NCI-H2196 treated with DMSO at 0.1 percent for 48 hours (cell line): Measurements from ENCODE around the gene AMMECR1.
"Not testable (repeated sequence)": the region's sequence is repeated elsewhere in the genome, so short reads cannot be mapped to it uniquely, and the experiment has no call there.

Experiments
- DNase-seq: peaks from one replicate; lab custom pipeline; 2025; ENCODE audit not compliant: unreplicated experiment; lab: John Stamatoyannopoulos, UW

AMMECR1 gene

DNA sequence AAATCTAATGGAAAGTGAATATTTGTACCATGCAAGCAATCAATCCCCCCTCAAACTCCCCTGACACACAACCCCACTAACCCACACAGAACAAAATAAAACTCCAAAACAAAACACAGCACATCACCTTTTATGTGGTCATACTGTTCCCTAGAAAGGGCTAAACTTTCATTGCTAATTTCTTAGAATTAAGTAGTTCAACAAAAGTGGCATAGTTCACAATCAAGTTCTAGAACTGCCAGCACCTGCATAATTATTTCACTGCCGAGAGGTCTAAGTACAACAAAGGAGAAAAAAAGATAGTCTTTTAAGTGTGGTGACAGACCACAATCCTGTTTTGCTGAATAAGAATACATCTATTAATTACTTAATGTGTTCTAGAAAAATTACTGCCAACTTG, 58.8 kb downstream of the AMMECR1 start:
- DNase-seq = no peak

GRCh38 chrX:110258552-110258951, 59.3 kb downstream of the AMMECR1 start:
- DNase-seq = no peak

DNA sequence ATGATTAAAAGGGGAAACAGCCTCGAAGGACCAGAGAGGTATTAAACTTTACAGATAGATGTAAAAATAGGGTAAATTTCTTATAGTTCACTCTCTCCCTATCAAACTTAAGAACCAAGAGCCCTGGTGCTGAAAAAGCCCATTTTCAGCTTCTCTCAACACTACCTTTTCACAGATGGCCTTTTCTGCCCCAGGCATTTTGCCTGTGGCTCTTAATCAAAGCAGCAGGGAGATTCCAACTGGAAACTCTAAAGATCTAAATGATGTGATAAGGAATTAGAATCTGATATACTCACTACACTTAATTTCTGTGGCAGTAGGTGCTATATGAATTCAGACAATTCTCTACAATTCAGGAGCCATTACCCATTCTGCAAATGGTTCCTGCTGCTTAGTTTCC, 60.0 kb downstream of the AMMECR1 start:
- no peak for DNase-seq

- DNase-seq = no peak
These were observed 65.2 kb downstream of the AMMECR1 start for GRCh38 chrX:110252711-110253110.

GRCh38 chrX:110251961-110252360, 65.9 kb downstream of the AMMECR1 start:
- no peak for DNase-seq

DNA sequence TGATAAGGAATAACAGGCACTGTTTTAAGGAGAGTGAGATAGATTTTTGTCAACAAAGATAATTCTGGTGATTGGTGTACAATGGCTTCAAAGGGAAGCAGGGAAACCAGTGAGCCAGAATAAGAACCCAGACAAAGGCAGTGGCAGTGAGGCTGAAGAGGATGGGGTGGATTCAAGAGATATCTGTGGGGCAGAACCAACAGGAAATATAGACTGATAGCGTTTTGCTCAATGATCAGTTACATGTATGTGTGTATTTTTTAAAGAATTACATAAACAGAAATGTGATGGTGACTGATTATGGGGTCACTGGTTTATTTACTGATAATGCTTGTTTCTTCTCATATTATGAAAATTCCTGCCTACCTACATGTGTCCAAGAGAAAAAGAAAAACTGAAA, 66.4 kb downstream of the AMMECR1 start:
- no peak for DNase-seq

GRCh38 chrX:110250847-110251246, 67.0 kb downstream of the AMMECR1 start:
- DNase-seq = no peak

GRCh38 chrX:110248578-110248977, 69.3 kb downstream of the AMMECR1 start:
- no peak for DNase-seq

DNA sequence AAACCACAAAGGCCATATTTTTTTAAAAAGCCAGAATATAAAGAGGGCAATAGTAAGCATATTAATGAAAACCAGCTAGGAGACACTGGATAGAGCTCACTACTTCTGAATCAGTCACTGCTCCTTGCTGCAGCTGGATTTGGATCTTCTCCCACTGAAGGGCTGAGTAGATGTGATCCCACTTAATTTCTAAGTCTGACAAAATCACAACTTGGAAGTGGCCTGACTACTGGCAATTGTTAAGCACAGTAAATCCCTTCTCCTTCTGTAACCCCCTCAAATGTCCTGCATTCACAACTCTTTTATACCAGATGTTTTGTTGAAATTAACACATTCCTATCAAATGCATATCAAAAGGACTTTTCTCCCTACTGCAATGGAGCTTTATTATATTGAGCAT, 72.9 kb downstream of the AMMECR1 start:
- no peak for DNase-seq

DNA sequence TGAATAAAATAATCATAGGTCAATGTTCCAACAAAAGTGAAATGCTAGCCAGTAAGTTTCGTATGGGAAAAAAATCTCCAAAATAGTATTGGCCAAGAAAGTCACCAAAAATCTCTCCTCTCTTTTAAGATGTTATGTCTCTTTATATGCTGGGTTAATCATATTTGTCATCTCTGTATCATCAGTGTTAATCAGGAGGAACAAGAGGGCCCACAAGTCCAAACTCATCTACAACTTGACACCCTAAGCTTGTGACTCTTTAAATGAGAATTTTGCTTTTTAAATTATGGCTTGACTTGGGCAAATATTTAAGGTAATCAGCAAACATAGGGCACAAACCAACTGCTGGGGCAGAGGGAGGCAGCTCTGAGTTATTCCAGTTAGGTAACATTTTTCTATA, 75.5 kb downstream of the AMMECR1 start:
- DNase-seq = no peak

GRCh38 chrX:110241816-110242215, 76.1 kb downstream of the AMMECR1 start:
- DNase-seq = no peak

DNA sequence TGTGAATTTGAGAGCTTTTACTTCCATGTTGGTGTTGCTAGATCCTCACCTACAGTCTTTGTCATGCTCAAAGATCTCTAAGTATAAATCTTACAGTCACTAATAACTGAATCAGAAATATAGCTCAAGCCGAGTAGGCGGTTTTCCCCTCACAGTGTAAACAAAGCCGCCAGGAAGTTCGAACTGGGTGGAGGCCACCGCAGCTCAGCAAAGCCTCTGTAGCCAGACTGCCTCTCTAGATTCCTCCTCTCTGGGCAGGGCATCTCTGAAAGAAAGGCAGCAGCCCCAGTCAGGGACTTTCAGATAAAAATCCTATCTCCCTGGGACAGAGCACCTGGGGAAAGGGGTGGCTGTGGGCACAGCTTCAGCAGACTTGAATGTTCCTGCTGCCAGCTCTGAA, 79.6 kb downstream of the AMMECR1 start:
- DNase-seq = not testable (repeated sequence)

DNA sequence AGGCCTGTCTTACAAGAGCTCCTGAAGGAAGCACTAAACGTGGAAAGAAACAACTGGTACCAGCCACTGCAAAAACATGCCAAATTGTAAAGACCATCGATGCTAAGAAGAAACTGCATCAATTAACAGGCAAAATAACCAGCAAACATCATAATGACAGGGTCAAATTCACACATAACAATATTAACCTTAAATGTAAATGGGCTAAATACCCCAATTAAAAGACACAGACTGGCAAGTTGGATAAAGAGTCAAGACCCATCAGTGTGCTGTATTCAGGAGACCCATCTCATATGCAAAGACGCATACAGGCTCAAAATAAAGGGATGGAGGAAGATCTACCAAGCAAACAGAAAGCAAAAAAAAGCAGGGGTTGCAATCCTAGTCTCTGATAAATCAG, 86.4 kb downstream of the AMMECR1 start:
- not testable (repeated sequence) for DNase-seq

DNA sequence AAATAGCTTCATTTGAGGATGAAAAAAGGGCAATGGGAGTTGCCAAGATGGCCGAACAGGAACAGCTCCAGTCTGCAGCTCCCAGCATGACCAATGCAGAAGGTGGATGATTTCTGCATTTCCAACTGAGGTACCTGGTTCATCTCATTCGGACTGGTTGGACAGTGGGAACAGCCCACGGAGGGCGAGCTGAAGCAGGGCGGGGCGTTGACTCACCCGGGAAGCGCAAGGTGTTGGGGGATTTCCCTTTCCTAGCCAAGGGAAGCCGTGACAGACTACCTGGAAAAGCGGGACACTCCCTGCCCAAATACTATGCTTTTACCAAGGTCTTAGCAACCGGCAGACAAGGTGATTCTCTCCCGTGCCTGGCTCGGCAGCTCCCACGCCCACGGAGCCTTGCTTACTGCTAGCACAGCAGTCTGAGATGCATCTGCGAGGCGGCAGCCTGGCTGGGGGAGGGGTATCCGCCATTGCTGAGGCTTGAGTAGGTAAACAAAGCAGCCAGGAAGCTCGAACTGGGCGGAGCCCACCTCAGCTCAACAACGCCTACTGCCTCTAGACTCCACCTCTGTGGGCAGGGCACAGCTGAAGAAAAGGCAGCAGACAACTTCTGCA, 88.3 kb downstream of the AMMECR1 start:
- not testable (repeated sequence) for DNase-seq

GRCh38 chrX:110228453-110228852, 89.4 kb downstream of the AMMECR1 start:
- no peak for DNase-seq

GRCh38 chrX:110226931-110227330, 91.0 kb downstream of the AMMECR1 start:
- DNase-seq = no peak

DNA sequence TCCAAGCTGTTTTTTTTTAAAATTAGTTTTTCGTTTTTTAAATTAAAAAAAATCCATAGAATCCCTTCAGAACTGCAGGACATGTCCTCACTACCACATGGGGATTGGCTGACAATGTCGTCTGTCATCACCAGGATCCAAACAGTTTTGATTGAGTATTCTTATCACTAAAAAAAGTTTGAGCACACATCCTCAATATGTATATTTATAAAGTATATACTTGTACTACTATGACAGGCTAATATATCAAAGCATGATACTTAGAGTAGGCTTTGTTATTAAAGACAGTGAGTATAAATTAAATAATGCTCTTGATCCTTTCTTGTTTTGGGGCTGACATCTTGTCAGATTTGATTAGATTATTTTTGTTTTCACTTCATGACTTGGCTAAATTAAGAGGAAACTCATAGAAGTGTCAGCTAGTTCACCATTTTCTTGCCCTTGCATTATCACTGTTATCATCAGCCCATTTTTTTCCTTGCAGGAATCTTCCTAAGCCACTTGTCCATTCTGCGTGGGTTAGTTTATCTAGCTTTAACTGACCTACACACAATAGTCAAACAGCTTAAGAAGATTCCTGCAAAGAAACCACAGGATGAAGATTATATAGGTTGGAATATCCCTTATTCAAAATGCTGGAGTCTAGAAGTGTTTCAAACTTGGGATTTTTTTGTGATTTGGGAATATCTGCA, 92.8 kb downstream of the AMMECR1 start:
- DNase-seq = no peak

DNA sequence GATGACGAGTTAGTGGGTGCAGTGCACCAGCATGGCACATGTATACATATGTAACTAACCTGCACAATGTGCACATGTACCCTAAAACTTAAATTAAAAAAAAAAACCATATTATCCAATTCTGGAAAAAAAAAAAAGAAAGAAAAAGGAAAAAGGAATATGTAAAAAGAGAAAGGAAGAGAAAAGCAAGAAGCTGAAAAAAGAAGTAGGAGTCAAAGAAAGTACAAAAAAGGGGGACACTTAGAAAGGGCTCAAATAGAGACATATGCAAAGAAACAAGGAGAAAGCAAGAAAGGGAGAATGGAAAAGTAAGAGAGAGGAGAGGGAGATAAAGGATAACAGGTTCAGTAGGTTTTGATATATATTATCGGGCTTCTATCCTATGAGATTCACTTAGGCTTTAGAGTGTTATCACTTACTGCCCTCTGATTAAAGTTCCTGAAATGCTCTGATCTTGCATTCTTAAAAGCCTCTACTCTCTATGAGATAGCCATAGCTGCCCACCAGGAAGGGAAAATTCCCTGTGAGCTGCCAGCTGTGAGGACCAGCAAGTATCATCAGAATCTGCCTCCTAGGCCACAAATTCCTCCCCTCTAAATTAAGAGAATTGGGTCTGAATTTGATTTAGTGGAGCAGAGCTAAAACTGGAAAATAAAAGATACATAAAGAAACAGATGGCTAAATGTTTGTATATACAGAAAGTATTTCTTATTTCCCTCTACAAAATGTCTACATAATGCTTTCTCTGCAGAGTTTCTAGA, 95.2 kb downstream of the AMMECR1 start:
- DNase-seq = no peak

- DNase-seq = no peak
These were observed 98.0 kb downstream of the AMMECR1 start for GRCh38 chrX:110219920-110220319.

GRCh38 chrX:110218591-110218990, 99.3 kb downstream of the AMMECR1 start:
- no peak for DNase-seq

GRCh38 chrX:110216027-110216426, 101.9 kb downstream of the AMMECR1 start:
- DNase-seq = no peak

GRCh38 chrX:110215411-110215810, 102.5 kb downstream of the AMMECR1 start:
- DNase-seq = no peak
